ENCODE results near the gene KRT38.

Gene KRT38

DNA sequence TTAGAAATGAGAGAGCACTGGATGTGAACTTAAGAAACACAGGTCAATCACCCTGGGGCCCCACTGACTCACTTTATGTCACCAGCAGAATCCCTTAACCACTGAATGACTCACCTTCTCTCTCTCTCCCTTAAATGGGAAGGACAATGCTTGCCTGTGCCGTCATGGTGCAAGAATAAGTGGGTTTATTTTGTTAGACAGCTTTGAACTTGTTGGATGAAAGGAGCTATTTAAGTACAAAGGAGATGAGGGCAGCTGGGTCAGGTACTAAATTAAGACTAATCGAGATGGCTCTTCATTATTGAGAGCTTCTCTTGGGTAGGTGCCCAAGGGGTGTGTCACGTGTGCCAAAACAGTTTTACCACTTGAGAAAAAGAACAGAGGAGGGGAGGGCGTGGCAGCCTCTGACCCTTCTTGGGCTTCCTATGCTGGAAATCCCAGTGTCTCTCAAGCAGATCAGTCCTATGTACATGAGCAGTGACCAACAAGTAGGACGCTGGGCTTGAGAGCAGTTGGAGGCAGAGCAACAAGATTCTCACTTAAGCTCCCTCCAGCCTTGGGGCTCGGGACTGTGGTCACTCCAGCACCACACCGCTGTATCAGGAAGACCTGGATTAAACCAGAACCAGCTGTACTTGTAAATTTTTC is 36.6 kb downstream of the KRT38 start:
- Histone ChIP-seq H3K36me3 (ENCODE audit: control insufficient read depth, insufficient read depth, low read length) (no peaks in the 10 kb centered on the region), H3K27ac (no peak overlapping the region), H3K9ac (no peak overlapping the region), H3K79me2 (no peaks in the 10 kb centered on the region), H3K9me3 (ENCODE audit: control insufficient read depth, low read length) (no peaks in the 10 kb centered on the region), H3K4me1 (no peaks in the 10 kb centered on the region), H3K27me3 (ENCODE audit: control insufficient read depth, insufficient read depth, low read length) (no peaks in the 10 kb centered on the region), H3K4me2 (ENCODE audit: low read length) (no peak overlapping the region), H2AFZ (no peak overlapping the region), H3K4me3 (ENCODE audit: low read depth, low read length) (no peak overlapping the region)
- TF ChIP-seq, protein P1, sequence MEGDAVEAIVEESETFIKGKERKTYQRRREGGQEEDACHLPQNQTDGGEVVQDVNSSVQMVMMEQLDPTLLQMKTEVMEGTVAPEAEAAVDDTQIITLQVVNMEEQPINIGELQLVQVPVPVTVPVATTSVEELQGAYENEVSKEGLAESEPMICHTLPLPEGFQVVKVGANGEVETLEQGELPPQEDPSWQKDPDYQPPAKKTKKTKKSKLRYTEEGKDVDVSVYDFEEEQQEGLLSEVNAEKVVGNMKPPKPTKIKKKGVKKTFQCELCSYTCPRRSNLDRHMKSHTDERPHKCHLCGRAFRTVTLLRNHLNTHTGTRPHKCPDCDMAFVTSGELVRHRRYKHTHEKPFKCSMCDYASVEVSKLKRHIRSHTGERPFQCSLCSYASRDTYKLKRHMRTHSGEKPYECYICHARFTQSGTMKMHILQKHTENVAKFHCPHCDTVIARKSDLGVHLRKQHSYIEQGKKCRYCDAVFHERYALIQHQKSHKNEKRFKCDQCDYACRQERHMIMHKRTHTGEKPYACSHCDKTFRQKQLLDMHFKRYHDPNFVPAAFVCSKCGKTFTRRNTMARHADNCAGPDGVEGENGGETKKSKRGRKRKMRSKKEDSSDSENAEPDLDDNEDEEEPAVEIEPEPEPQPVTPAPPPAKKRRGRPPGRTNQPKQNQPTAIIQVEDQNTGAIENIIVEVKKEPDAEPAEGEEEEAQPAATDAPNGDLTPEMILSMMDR (IDR thresholded peaks at IDR 0.05) = no peak

DNA sequence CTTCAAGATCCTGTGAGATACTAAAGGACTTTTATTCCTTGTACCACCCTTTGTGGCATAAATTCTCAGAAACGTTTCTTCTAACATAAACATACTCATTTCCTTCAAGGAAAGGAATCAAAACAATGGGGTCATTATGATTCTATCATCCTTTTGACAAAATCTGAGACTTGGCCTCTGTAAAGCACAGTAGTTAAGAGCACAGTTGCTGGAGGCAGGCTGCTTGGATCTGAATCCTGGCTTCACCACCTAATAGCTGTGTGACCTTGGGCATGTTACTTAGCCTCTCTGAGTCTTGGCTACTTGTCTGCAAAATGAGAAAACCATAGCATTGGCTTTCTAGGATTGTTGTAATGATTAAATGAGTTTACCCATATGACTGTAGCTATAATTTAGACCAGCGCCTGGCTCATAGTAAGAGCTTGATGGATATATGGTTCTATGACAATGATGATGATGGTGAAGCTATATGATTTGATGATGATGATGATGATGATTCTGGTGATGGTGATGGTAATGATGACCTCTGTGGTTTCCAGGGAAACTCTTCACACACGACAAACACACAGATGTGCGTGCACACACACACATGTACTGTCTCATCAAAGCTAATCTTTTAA is 37.3 kb downstream of the KRT38 start:
- Histone ChIP-seq H3K9me3 (ENCODE audit: control insufficient read depth, low read length) (no peaks in the 10 kb centered on the region), H3K4me3 (ENCODE audit: low read depth, low read length) (no peak overlapping the region), H3K36me3 (ENCODE audit: control insufficient read depth, insufficient read depth, low read length) (no peaks in the 10 kb centered on the region), H3K4me2 (ENCODE audit: low read length) (no peak overlapping the region), H3K27ac (no peak overlapping the region), H3K27me3 (ENCODE audit: control insufficient read depth, insufficient read depth, low read length) (no peaks in the 10 kb centered on the region), H3K79me2 (no peaks in the 10 kb centered on the region), H3K4me1 (no peaks in the 10 kb centered on the region), H3K9ac (no peak overlapping the region), H2AFZ (no peak overlapping the region)
- TF ChIP-seq, protein P1 (IDR thresholded peaks at IDR 0.05) = no peak

DNA sequence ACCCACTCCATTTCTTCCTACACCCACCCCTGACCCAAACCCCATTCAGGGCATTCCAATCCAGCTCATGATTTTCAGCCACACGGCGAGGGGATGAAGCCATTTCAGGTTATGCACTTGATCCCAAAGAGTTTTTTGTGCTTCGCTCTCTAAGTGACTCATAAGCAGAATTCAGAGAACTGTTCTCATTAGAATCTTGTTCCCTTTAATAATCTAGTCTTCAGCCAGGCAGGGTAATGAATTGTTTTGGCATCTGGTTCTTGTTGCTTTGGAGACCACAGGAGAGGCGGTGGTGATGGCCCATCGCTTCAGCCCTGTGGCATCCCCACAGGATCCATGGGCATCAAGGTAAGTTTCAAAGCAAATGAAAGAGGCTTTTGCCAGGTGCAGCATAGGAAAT is 38.6 kb downstream of the KRT38 start:
- Histone ChIP-seq H3K27ac (no peak overlapping the region), H3K36me3 (ENCODE audit: control insufficient read depth, insufficient read depth, low read length) (no peaks in the 10 kb centered on the region), H3K4me1 (no peaks in the 10 kb centered on the region), H3K9me3 (ENCODE audit: control insufficient read depth, low read length) (no peaks in the 10 kb centered on the region), H3K4me2 (ENCODE audit: low read length) (no peak overlapping the region), H3K79me2 (no peaks in the 10 kb centered on the region), H3K27me3 (ENCODE audit: control insufficient read depth, insufficient read depth, low read length) (no peaks in the 10 kb centered on the region), H3K4me3 (ENCODE audit: low read depth, low read length) (no peak overlapping the region), H2AFZ (no peak overlapping the region), H3K9ac (no peak overlapping the region)
- TF ChIP-seq, protein P1 (IDR thresholded peaks at IDR 0.05) = no peak

DNA sequence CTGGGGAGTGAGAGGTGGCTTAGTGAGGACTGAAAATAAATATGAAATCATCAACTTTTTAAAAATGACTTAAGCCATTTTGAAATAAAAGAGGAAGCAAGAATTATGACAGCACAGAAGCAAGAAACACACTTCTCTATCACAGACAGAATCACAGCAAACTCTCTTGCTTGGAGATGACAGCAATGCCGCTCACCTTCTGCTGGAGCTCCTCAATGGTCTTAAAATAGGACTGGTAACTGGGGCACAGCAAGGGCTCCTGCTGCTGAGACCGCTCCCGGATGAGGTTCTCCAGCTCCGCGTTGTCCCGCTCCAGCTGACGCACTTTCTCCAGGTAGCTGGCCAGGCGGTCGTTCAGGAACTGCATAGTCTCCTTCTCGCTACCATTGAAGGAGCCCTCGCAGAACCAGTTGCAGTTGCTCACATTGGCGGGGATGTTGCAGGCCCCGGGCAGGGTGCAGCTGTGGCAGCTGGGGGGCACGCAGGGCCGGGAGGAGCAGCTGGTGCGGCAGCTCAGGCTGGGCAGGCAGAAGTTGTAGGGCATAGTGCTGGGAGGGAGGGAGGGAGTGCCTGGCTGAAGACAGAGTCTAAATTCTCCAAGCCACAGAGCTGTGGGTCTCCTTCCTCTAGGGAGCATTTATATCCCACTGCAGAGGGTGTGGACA is 43.7 kb downstream of the KRT38 start, which contains the start of gene KRT31:
KRT31 (minus strand) TSS at position 613 of the 665 bp plus-strand sequence; CDS start at position 544, 69 bp downstream.
- Histone ChIP-seq H3K9ac (no peak within 1 kb of the TSS), H3K4me1 (no peaks in the 10 kb centered on the region), H2AFZ (no peak within 1 kb of the TSS), H3K9me3 (ENCODE audit: control insufficient read depth, low read length) (no peaks in the 10 kb centered on the region), H3K4me3 (ENCODE audit: low read depth, low read length) (no peak within 1 kb of the TSS), H3K36me3 (ENCODE audit: control insufficient read depth, insufficient read depth, low read length) (no peaks in the 10 kb centered on the region), H3K27me3 (ENCODE audit: control insufficient read depth, insufficient read depth, low read length) (no peaks in the 10 kb centered on the region), H3K27ac (no peak within 1 kb of the TSS), H3K4me2 (ENCODE audit: low read length) (no peak within 1 kb of the TSS), H3K79me2 (no peaks in the 10 kb centered on the region)
- TF ChIP-seq, protein P1 (IDR thresholded peaks at IDR 0.05) = no peak
